Duodenal mucosa (tissue), 2 donors: ENCODE measurements around the gene TNFSF15.

Source experiments
- H3K27ac ChIP-seq: one replicate; pipeline ENCODE4 v1.7.0; 2013; ENCODE audit warnings: low read depth, low read length
- H3K27me3 ChIP-seq, 2 donors: one replicate each; pipeline ENCODE4 v1.7.0; 2013; ENCODE audit warnings: low read length in 2 of 2, control low read depth in 1 of 2; ENCODE audit not compliant: insufficient read depth in 2 of 2, control insufficient read depth in 1 of 2
- H3K36me3 ChIP-seq, 2 donors: one replicate each; pipeline ENCODE4 v1.7.0; 2013; ENCODE audit warnings: low read length in 2 of 2, control low read depth in 1 of 2; ENCODE audit not compliant: insufficient read depth in 2 of 2, control insufficient read depth in 1 of 2
- H3K4me1 ChIP-seq, 2 donors: one replicate each; pipeline ENCODE4 v1.7.0; 2013; ENCODE audit warnings: low read length in 2 of 2, control low read depth in 1 of 2; ENCODE audit not compliant: insufficient read depth in 2 of 2, control insufficient read depth in 1 of 2
- H3K4me3 ChIP-seq, 2 donors: one replicate each; pipeline ENCODE4 v1.7.0; 2013; ENCODE audit warnings: low read length in 2 of 2, low read depth in 1 of 2
- H3K9ac ChIP-seq, 2 donors: one replicate each; pipeline ENCODE4 v1.7.0; 2013; ENCODE audit warnings: low read length in 2 of 2, low read depth in 1 of 2
- H3K9me3 ChIP-seq, 2 donors: one replicate each; pipeline ENCODE4 v1.7.0; 2013; ENCODE audit warnings: low read length in 2 of 2, control low read depth in 1 of 2; ENCODE audit not compliant: control insufficient read depth in 1 of 2

Gene TNFSF15

DNA sequence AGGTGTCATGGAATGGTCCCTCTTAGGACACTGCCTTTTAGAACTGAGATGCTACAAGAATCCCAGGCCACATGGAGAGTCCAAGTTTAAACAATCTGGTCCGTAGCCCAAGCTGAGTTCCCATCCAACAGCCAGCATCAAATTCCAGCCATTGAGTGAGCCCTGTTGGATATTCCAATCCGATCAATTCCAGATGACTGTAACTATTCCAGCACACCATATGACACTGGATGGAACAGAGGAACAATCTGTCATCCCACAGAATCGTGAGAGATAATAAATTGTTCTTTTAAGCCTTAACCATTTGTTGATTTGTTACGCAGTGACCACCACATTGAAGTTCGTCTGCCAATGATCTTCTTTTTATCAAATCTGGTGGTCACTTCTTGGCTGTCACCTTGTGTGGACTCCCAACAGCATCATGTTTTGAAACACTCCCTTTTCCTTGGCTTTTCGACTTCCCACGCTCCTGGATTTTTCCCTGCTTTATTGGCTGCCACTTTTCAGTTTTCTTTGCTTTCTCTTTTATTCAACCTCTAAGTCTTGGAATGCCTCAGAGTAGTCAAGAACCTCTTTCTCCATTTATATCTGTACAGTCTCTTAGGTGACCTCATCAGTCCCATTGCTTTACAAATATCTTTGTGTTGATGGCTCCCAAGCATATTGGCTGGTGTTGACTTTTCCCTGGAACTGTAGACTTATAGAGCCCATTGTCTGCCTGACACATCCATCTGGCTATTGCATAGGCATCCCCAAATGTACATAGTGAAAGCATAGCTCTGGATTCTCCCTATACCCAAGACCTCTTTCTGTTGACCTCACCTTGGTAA is 46.1 kb downstream of the TNFSF15 start:
- no peaks in the 10 kb centered on the region for H3K27me3 ChIP-seq
- H3K4me1 ChIP-seq, result no peaks in the 10 kb centered on the region
- no peaks in the 10 kb centered on the region for H3K36me3 ChIP-seq
- no peak overlapping the region for H3K4me3 ChIP-seq
- H3K9me3 ChIP-seq, result no peaks in the 10 kb centered on the region
- H3K9ac ChIP-seq, result no peak overlapping the region
- no peak overlapping the region for H3K27ac ChIP-seq

DNA sequence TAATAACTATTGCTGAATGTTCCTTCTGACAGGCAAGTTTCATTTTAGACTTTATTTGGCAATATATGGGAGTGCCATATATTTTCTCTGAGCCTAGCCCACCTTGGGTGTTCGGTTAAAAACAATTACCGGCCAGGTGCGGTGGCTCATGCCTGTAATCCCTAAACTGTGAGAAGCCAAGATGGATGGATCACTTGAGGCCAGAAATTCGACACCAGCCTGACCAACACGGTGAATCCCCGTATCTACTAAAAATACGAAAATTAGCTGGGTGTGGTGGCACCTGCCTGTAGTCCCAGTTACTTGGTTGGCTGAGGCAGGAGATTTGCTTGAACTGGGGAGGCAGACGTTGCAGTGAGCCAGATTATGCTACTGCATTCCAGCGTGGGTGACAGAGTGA is 47.9 kb downstream of the TNFSF15 start:
- H3K4me1 ChIP-seq, result no peaks in the 10 kb centered on the region
- H3K4me3 ChIP-seq, result no peak overlapping the region
- H3K27me3 ChIP-seq, result no peaks in the 10 kb centered on the region
- H3K36me3 ChIP-seq, result no peaks in the 10 kb centered on the region
- H3K9ac ChIP-seq, result no peak overlapping the region
- H3K27ac ChIP-seq, result no peak overlapping the region
- H3K9me3 ChIP-seq, result no peaks in the 10 kb centered on the region

DNA sequence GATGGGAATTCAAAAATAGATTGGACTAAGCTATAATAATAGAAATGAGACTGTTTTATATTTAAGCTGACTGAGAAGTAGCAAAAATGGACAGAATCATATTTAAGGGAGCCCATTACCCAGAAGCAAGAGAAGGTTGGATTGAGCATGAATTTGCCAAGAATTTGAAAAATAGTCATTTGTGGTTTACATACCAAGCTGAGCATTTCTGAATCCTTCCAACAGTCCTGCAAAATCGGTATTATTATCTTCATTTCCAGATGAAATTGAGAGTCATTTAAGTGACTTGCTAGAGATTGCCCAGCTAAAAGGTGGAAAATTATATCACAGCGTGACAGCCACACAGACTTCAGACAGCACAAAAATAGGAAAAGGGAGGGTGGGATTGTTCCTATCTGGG is 48.4 kb downstream of the TNFSF15 start:
- H3K27ac ChIP-seq, result no peak overlapping the region
- H3K36me3 ChIP-seq, result no peaks in the 10 kb centered on the region
- no peaks in the 10 kb centered on the region for H3K4me1 ChIP-seq
- H3K9me3 ChIP-seq, result no peaks in the 10 kb centered on the region
- H3K4me3 ChIP-seq, result no peak overlapping the region
- H3K27me3 ChIP-seq, result no peaks in the 10 kb centered on the region
- H3K9ac ChIP-seq, result no peak overlapping the region

DNA sequence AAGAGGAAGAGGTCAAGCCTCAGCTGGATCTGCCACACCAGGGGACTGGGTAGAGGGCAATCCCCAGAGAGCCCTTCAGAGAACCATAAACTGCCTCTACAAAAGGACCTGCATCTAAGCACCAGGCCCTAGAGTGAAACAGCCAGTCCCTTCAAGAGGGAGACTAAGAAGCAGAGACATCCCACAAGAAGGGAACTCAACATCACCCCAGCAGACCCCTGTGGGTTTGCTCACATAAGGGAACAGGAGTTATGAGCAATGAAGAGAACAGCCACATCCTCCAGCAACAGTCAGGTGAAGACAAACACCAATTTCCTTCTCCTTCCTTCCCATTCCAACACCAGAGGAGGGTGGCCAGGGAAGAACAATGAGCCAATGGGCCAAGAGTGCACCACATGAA is 48.9 kb downstream of the TNFSF15 start:
- H3K36me3 ChIP-seq, result no peaks in the 10 kb centered on the region
- H3K9ac ChIP-seq, result no peak overlapping the region
- H3K27ac ChIP-seq, result no peak overlapping the region
- H3K4me3 ChIP-seq, result no peak overlapping the region
- H3K9me3 ChIP-seq, result no peaks in the 10 kb centered on the region
- no peaks in the 10 kb centered on the region for H3K4me1 ChIP-seq
- no peaks in the 10 kb centered on the region for H3K27me3 ChIP-seq

DNA sequence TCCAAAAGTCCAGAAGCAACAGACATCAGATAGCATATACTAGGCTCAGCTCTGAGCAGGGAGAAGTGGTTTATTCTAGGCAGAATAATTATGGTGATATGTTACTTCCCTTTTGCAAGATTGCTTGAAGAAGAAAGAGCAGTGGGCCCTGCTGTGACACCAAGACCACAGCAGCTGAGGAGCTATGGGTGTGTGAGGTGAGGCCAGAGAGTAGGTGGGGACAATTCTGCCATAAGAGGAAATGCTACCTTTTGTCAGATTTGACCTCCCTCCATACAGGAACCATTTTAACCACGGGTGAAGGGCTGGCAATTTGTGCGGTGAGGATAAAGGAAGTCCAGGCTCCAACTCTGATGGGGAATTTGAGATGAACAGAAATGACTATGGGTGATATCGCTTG is 51.3 kb downstream of the TNFSF15 start:
- Histone ChIP-seq H3K27ac (no peak overlapping the region), H3K9ac (no peak overlapping the region), H3K4me3 (no peak overlapping the region), H3K9me3 (no peaks in the 10 kb centered on the region), H3K4me1 (no peaks in the 10 kb centered on the region), H3K36me3 (no peaks in the 10 kb centered on the region), H3K27me3 (no peaks in the 10 kb centered on the region)

DNA sequence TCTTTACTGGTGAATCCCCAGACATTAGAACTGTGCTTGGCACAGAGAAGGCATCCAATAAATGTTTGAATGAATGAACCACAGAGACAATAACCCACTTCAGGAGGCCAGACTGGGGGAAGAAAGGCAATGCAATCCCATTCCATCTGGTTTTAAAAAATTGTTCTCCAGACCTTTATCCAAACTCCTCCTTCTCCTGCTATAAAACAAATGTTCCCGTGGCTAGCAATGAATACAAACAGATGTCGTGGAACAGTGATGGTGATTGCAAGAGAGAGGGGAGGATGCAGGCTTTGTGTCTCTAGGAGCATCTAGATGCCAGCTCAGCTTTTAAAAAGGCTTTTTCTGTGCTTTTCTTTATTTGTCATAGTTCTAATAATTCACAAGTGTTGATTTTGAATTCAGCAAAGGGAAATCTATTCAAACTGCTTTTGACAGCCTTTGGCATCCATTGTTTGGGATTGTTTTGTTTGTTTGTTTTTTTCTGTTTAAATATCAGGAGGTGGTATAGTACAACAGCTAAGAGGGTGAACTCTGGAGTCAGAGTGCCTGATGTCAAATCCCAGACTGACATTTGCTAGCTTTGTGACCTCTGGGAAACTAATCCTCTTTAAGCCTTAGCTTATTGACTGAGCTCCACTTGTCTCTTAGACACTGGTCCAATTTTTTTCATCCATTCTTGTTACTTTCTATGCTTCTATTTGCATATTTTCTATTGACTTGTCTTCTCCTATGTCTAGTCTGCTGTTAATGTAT is 59.1 kb downstream of the TNFSF15 start:
- Histone ChIP-seq H3K4me1 (no peaks in the 10 kb centered on the region), H3K36me3 (no peaks in the 10 kb centered on the region), H3K27ac (no peak overlapping the region), H3K9ac (no peak overlapping the region), H3K27me3 (no peaks in the 10 kb centered on the region), H3K4me3 (no peak overlapping the region), H3K9me3 (no peaks in the 10 kb centered on the region)

DNA sequence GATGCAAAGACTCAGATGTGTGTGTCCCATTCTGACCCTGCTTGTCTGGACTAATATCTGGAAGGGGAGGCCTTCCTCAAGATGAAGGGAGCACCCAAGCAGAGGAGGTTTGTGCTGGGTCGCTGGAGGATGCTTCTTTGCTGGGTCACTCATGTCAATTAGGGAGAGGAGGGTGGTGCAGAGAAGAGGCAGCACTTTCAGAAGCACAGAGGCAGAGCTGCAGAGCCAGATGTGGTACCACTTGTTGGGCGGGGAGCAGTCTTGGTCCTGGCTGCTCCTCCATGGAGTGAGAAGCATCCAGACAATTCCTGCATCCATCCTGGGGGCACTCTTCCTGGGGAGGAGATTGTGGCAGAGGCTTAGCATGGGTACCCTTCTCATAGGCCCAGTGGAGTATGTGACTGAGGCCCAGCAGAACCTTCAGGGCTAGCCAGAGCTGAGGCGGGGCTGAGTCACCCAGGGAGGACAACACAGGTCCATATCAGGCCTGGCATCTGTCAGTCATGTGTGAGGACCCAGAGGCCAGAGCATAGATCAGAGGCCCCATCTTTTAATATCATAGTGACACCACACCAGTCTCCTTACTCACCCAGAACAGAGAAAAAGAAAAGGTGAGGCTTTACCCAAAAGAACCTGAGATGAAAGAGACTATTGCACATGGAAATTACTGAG is 59.8 kb downstream of the TNFSF15 start:
- H3K4me3 ChIP-seq, result no peak overlapping the region
- H3K27ac ChIP-seq, result no peak overlapping the region
- no peaks in the 10 kb centered on the region for H3K9me3 ChIP-seq
- no peak overlapping the region for H3K9ac ChIP-seq
- H3K27me3 ChIP-seq, result no peaks in the 10 kb centered on the region
- H3K36me3 ChIP-seq, result no peaks in the 10 kb centered on the region
- no peaks in the 10 kb centered on the region for H3K4me1 ChIP-seq

DNA sequence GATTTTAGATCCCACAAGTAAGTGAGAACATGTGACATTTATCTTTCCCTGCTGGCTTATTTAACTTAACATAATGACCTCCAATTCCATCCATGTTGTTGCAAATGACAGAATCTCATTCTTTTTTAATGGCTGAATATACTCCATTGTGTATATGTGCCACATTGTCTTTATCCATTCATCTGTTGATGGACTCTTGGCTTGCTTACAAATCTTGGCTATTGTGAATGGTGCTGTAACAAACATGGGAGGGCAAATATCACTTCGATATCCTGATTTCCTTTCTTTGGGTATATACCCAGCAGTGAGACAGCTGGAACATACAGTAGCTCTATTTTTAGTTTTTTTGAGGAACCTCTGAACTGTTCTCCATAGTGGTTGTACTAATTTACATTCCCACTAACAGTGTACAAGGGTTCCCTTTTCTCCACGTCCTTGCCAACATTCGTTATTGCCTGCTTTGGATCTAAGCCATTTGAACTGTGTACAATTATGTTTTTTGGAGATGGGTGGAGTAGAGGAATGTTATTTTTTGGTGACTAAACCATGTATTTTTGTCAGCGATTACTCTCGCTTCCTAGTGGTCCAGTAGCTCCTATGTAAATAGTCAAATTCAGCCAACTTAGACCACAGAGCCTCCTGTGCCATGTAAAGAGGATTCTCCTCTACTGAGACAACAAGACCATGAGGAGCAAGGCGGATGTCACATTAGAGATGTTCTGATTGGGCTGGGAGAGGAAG is 60.6 kb downstream of the TNFSF15 start:
- Histone ChIP-seq H3K9me3 (no peaks in the 10 kb centered on the region), H3K36me3 (no peaks in the 10 kb centered on the region), H3K4me1 (no peaks in the 10 kb centered on the region), H3K4me3 (no peak overlapping the region), H3K27ac (no peak overlapping the region), H3K27me3 (no peaks in the 10 kb centered on the region), H3K9ac (no peak overlapping the region)

DNA sequence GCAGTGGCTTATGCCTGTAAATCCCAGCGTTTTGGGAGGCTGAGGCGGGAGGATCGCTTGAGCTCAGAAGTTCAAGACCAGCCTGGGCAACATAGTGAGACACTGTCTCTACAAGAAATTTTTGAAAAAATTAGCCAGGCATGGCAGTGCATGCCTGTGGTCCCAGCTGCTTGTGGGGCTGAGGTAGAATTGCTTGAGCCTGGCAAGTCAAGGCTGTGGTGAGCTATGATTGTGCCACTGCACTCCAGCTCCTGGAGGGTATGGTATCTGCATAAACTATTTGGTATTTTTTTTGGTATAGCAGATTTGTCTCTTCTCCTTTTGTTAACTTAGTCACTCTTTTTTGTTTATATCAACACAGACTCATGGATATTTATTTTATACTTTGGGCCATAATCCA is 62.4 kb downstream of the TNFSF15 start:
- H3K9ac ChIP-seq, result no peak overlapping the region

More for the DNA sequence above, 62.4 kb downstream of the TNFSF15 start:
- Histone ChIP-seq H3K36me3 (no peaks in the 10 kb centered on the region), H3K4me1 (no peaks in the 10 kb centered on the region), H3K27ac (no peak overlapping the region), H3K9me3 (no peaks in the 10 kb centered on the region), H3K27me3 (no peaks in the 10 kb centered on the region), H3K4me3 (no peak overlapping the region)
